Liver (tissue), 9 donors: ENCODE results near the gene TCF7L2. TPM values are rescaled to one million over a fixed set of nuclear protein-coding genes. Genes with fewer than 3 reads are reported as not detected.

Experiments
- DNase-seq: peaks from one replicate; pipeline ENCODE4 v3.0.0-alpha.2; 2017; ENCODE audit warnings: low spot score
- H3K27ac ChIP-seq, 2 donors: one replicate each; pipeline ENCODE4 v1.7.0; 2013; ENCODE audit warnings: inconsistent platforms in 2 of 2, low read length in 2 of 2, control low read depth in 1 of 2, low read depth in 1 of 2, mild to moderate bottlenecking in 1 of 2
- H3K27me3 ChIP-seq, 4 donors: one replicate each; pipeline versions ENCODE4 v1.6.1 to v1.7.0; 2013; ENCODE audit warnings: low read length in 3 of 4, inconsistent platforms in 1 of 4, mild to moderate bottlenecking in 1 of 4, moderate library complexity in 1 of 4; ENCODE audit not compliant: control insufficient read depth in 4 of 4, insufficient read depth in 4 of 4
- H3K36me3 ChIP-seq, 4 donors: one replicate each; pipeline versions ENCODE4 v1.6.1 to v1.7.0; 2013; ENCODE audit warnings: low read length in 3 of 4, mild to moderate bottlenecking in 3 of 4, low read depth in 1 of 4, moderate library complexity in 1 of 4; ENCODE audit not compliant: control insufficient read depth in 4 of 4, insufficient read depth in 3 of 4
- H3K4me1 ChIP-seq, 4 donors: one replicate each; pipeline versions ENCODE4 v1.6.1 to v1.7.0; 2013; ENCODE audit warnings: low read length in 3 of 4, mild to moderate bottlenecking in 3 of 4, moderate library complexity in 1 of 4; ENCODE audit not compliant: control insufficient read depth in 4 of 4, insufficient read depth in 4 of 4
- H3K4me3 ChIP-seq, 3 donors: one replicate each; pipeline versions ENCODE4 v1.6.1 to v1.7.0; 2013; ENCODE audit warnings: low read length in 3 of 3, control low read depth in 1 of 3, low read depth in 1 of 3, mild to moderate bottlenecking in 1 of 3
- H3K9ac ChIP-seq, 2 donors: one replicate each; pipeline ENCODE4 v1.7.0; 2013; ENCODE audit warnings: low read length in 2 of 2, mild to moderate bottlenecking in 2 of 2, moderate library complexity in 2 of 2, control low read depth in 1 of 2, low read depth in 1 of 2
- H3K9me3 ChIP-seq, 4 donors: one replicate each; pipeline versions ENCODE4 v1.6.1 to v1.7.0; 2013; ENCODE audit warnings: low read length in 3 of 4; ENCODE audit not compliant: control insufficient read depth in 4 of 4
- EGR1 ChIP-seq, 2 donors: IDR thresholded peaks; 2 replicates each; pipeline ENCODE4 v1.6.1; 2016 to 2018; ENCODE audit warnings: antibody characterized with exemption in 2 of 2, low read depth in 2 of 2
- FOXA1 ChIP-seq: IDR thresholded peaks from 2 replicates; pipeline ENCODE4 v1.6.1; 2016; ENCODE audit warnings: antibody characterized with exemption
- FOXA2 ChIP-seq: IDR thresholded peaks from 2 replicates; pipeline ENCODE4 v1.6.1; 2016; ENCODE audit warnings: antibody characterized with exemption
- GABPA ChIP-seq, 2 donors: IDR thresholded peaks in 1 of 2; conservative IDR thresholded peaks in 1 of 2; 2 replicates each; pipeline ENCODE4 v1.6.1; 2016; ENCODE audit warnings: antibody characterized with exemption in 2 of 2, mild to moderate bottlenecking in 1 of 2, moderate library complexity in 1 of 2
- HNF4A ChIP-seq, 2 donors: conservative IDR thresholded peaks; 2 replicates each; pipeline ENCODE4 v1.6.1; 2016; ENCODE audit warnings: antibody characterized with exemption in 2 of 2, mild to moderate bottlenecking in 2 of 2
- HNF4G ChIP-seq: IDR thresholded peaks from 2 replicates; pipeline ENCODE4 v1.6.1; 2016; ENCODE audit warnings: antibody characterized with exemption
- JUND ChIP-seq, 2 donors: IDR thresholded peaks; 2 replicates each; pipeline ENCODE4 v1.6.1; 2016; ENCODE audit warnings: antibody characterized with exemption in 2 of 2
- NR2F2 ChIP-seq: IDR thresholded peaks from 2 replicates; pipeline ENCODE4 v1.6.1; 2016; ENCODE audit warnings: antibody characterized with exemption
- RAD21 ChIP-seq, 2 donors: IDR thresholded peaks; 2 replicates each; pipeline ENCODE4 v1.6.1; 2016; ENCODE audit warnings: antibody characterized with exemption in 2 of 2, mild to moderate bottlenecking in 2 of 2
- RXRA ChIP-seq, 2 donors: IDR thresholded peaks; 2 replicates each; pipeline ENCODE4 v1.6.1; 2017 to 2018; ENCODE audit warnings: antibody characterized with exemption in 2 of 2, mild to moderate bottlenecking in 1 of 2
- SP1 ChIP-seq: IDR thresholded peaks from 2 replicates; pipeline ENCODE4 v1.6.1; 2018; ENCODE audit warnings: antibody characterized with exemption, mild to moderate bottlenecking
- TAF1 ChIP-seq: conservative IDR thresholded peaks from 2 replicates; pipeline ENCODE4 v1.6.1; 2016; ENCODE audit warnings: antibody characterized with exemption, mild to moderate bottlenecking
- YY1 ChIP-seq: IDR thresholded peaks from 2 replicates; pipeline ENCODE4 v1.6.1; 2016; ENCODE audit warnings: antibody characterized with exemption, mild to moderate bottlenecking
- WGBS: extraction: QIAGEN DNeasy Blood & Tissue Kit; methylation state at CpG from one replicate; pipeline ENCODE4 v1.1.7; 2013; 5-methylcytosine and 5-hydroxymethylcytosine counted together
- polyA plus RNA-seq, 2 donors: library from polyadenylated mRNA; stranded (reverse) in 1 of 2; unstranded in 1 of 2; fragments of 200-250 nt in 1 of 2; fragments of >200 nt in 1 of 2; fragmentation: Nextera tagmentation in 1 of 2; extraction: Ambion mirVana in 1 of 2; gene quantifications; one replicate each; pipeline versions ENCODE4 v1.2.1 to v1.2.3, GENCODE V29; 2013 to 2015
- total RNA-seq, 2 donors: library from RNA; depleted of rRNA; stranded (reverse); fragments of >200 nt; gene quantifications; one replicate each; pipeline ENCODE4 v1.2.3, GENCODE V29; 2014
- TF ChIP-seq, protein P1 (sequence below): IDR thresholded peaks from 2 replicates; pipeline ENCODE4 v1.6.1; 2016; ENCODE audit warnings: antibody characterized with exemption, mild to moderate bottlenecking
- TF ChIP-seq, protein P2 (sequence below): IDR thresholded peaks from 2 replicates; pipeline ENCODE4 v1.6.1; 2016; ENCODE audit warnings: antibody characterized with exemption
- TF ChIP-seq, protein P3 (sequence below): fragments of 150-350 bp; IDR thresholded peaks from 2 replicates; pipeline ENCODE4 v1.5.1; 2017; ENCODE audit warnings: improper control_type of control experiment, low read depth, low read length; ENCODE audit not compliant: missing input control
- TF ChIP-seq, protein P4 (sequence below): IDR thresholded peaks from 2 replicates; pipeline ENCODE4 v1.6.1; 2016; ENCODE audit warnings: antibody characterized with exemption
- TF ChIP-seq, protein P5 (sequence below): IDR thresholded peaks from 2 replicates; pipeline ENCODE4 v1.6.1; 2016; ENCODE audit warnings: antibody characterized with exemption
- donor health status: healthy.
- donor health status: healthy.
- donor health status: healthy.
- donor health status: healthy.
- donor health status: healthy.

TCF7L2 gene
- total and polyA plus RNA-seq, 4 donors: 4.9 to 18.0 (median 8.3) TPM

DNA sequence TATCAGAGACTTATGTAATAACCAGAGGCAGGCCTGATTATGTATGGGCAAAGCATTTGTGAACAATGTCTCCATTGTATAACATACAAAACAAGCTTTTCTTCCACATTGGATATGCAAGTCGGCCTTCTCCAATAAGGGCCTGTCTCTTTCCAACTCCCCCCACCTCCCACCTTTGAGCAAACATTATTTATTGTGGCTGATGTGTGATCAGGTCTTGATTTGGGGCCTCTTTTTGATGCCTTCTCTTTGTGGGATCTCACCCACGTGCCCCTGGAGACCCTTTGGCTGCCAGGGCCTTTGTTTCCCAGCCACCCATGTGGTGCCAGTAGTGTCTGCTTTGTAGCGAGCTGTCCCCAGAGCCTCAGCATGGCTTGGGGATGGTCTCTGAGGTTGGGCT lies 53.0 kb downstream of the TCF7L2 start:
- Histone ChIP-seq H3K4me3 (no peak overlapping the region), H3K4me1 (peaks cover 2 to 37% (median 18%) of the 10 kb centered on the region in 4 donors), H3K27me3 (no peaks in the 10 kb centered on the region), H3K9ac (no peak overlapping the region), H3K27ac (no peak overlapping the region), H3K36me3 (peaks cover 0 to 2% (median under 1%) of the 10 kb centered on the region in 4 donors), H3K9me3 (no peaks in the 10 kb centered on the region)
- TF ChIP-seq FOXA1 (no peak), GABPA (IDR thresholded peaks at IDR 0.05 in 1 of 2, conservative IDR thresholded peaks at IDR 0.05 in 1 of 2) (no peak), RXRA (IDR thresholded peaks at IDR 0.05) (no peak), TAF1 (no peak), HNF4A (conservative IDR thresholded peaks at IDR 0.05) (no peak), JUND (IDR thresholded peaks at IDR 0.05) (no peak), SP1 (no peak), EGR1 (IDR thresholded peaks at IDR 0.05; ENCODE audit: low read depth in 2 of 2) (no peak), YY1 (no peak), FOXA2 (no peak), RAD21 (IDR thresholded peaks at IDR 0.05) (no peak), NR2F2 (no peak), HNF4G (no peak)
- TF ChIP-seq, protein P1, sequence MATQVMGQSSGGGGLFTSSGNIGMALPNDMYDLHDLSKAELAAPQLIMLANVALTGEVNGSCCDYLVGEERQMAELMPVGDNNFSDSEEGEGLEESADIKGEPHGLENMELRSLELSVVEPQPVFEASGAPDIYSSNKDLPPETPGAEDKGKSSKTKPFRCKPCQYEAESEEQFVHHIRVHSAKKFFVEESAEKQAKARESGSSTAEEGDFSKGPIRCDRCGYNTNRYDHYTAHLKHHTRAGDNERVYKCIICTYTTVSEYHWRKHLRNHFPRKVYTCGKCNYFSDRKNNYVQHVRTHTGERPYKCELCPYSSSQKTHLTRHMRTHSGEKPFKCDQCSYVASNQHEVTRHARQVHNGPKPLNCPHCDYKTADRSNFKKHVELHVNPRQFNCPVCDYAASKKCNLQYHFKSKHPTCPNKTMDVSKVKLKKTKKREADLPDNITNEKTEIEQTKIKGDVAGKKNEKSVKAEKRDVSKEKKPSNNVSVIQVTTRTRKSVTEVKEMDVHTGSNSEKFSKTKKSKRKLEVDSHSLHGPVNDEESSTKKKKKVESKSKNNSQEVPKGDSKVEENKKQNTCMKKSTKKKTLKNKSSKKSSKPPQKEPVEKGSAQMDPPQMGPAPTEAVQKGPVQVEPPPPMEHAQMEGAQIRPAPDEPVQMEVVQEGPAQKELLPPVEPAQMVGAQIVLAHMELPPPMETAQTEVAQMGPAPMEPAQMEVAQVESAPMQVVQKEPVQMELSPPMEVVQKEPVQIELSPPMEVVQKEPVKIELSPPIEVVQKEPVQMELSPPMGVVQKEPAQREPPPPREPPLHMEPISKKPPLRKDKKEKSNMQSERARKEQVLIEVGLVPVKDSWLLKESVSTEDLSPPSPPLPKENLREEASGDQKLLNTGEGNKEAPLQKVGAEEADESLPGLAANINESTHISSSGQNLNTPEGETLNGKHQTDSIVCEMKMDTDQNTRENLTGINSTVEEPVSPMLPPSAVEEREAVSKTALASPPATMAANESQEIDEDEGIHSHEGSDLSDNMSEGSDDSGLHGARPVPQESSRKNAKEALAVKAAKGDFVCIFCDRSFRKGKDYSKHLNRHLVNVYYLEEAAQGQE: no peak
- TF ChIP-seq, protein P2, sequence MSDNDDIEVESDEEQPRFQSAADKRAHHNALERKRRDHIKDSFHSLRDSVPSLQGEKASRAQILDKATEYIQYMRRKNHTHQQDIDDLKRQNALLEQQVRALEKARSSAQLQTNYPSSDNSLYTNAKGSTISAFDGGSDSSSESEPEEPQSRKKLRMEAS: no peak
- TF ChIP-seq, protein P3, sequence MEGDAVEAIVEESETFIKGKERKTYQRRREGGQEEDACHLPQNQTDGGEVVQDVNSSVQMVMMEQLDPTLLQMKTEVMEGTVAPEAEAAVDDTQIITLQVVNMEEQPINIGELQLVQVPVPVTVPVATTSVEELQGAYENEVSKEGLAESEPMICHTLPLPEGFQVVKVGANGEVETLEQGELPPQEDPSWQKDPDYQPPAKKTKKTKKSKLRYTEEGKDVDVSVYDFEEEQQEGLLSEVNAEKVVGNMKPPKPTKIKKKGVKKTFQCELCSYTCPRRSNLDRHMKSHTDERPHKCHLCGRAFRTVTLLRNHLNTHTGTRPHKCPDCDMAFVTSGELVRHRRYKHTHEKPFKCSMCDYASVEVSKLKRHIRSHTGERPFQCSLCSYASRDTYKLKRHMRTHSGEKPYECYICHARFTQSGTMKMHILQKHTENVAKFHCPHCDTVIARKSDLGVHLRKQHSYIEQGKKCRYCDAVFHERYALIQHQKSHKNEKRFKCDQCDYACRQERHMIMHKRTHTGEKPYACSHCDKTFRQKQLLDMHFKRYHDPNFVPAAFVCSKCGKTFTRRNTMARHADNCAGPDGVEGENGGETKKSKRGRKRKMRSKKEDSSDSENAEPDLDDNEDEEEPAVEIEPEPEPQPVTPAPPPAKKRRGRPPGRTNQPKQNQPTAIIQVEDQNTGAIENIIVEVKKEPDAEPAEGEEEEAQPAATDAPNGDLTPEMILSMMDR: no peak
- TF ChIP-seq, protein P4, sequence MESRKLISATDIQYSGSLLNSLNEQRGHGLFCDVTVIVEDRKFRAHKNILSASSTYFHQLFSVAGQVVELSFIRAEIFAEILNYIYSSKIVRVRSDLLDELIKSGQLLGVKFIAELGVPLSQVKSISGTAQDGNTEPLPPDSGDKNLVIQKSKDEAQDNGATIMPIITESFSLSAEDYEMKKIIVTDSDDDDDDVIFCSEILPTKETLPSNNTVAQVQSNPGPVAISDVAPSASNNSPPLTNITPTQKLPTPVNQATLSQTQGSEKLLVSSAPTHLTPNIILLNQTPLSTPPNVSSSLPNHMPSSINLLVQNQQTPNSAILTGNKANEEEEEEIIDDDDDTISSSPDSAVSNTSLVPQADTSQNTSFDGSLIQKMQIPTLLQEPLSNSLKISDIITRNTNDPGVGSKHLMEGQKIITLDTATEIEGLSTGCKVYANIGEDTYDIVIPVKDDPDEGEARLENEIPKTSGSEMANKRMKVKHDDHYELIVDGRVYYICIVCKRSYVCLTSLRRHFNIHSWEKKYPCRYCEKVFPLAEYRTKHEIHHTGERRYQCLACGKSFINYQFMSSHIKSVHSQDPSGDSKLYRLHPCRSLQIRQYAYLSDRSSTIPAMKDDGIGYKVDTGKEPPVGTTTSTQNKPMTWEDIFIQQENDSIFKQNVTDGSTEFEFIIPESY: no peak
- TF ChIP-seq, protein P5, sequence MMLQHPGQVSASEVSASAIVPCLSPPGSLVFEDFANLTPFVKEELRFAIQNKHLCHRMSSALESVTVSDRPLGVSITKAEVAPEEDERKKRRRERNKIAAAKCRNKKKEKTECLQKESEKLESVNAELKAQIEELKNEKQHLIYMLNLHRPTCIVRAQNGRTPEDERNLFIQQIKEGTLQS: no peak
- no peak for DNase-seq
- WGBS: 95% methylated on average over 3 of the region's 3 CpGs
